Measurements from ENCODE around the gene SMCO4.

SMCO4 gene

DNA sequence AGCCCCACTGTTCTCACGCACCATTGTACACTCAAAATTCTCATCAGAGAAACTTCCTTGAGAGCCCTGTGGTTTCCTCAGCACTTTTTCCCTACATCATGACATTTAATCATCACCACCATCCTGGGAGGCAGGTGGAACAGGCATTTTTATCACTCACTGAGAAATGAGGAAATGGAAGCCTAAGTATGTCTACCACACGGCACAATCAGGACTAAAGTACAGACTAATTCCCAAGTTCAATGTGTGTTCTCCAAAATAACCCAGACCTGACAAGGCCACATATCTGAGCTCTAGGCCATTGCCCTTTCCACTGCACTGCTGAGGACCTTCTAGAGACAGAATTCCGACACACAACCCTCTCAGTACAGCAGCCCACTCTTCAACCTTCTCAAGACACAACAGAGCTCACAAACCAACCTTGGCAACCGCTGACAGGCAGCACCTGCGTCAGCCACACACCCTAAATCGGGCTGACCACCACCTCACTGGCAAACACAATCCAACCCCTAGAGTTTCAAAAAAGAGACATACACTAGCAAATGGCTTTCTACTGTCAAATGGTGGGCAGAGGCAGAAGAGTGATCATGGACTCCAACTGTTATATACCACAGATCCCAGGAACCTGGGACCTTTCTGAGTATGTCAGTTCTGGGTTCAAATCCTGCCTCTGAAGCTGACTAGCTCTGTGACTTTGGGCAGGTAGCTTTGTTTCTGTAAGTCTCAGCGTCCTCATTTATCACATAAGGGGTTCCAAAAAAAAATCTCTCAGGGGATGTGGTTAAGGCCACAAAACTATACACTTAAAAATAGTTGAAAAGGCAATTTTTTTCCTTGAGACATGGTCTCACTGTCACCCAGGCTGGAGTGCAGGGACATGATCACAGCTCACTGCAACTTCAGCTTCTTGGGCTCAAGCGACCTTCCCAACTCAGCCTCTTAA is 16.3 kb downstream of the SMCO4 start:
- DNase-seq = no peak

DNA sequence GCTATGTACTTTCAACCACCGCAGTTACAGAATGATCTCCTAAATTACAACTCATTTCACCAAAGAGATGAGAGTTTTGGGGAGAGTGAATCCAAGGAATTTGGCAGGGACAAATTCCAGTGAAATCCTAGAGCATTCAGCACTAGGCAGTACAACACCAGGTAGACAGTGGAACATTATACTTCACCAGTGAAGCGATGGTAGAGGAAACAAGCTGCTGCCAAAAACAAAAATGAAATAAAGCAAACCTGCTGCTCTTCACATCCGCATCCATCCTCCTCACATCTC is 16.9 kb downstream of the SMCO4 start:
- DNase-seq = no peak

DNA sequence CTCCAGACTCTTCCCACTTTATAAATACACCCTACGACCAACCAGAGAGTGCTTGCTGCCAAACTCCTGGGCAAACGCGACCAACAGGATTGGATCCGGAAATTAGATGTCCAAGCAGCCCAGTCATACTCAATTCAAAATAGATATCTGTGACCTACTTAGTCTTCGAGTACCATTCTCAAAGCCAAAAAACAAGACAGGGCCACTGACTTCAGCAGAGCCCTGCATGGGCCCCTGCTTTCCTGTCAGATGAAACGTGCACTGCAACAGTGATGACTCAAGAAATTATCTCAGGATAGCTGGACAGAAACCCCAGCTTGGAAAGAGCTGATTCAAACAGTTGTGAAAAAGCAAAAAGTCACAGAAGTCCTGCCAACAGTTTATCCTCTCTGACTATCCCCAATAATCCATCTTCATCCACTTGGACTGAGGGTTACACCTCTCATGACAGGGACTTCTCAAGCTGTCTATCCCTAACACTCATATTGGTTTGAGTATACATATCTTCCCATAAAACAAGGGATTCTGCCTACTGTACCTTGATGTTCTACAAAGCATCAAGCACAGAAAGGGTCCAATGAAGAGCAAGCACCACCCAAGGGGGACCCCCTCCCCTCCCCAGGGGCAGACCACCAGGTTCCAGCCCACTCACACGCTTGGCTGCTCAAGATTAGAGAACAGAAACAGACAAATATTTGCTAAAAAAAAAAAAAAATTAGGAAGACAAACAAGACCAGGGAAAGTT is 17.4 kb downstream of the SMCO4 start:
- DNase-seq = no peak

GRCh38 chr11:93524858-93525257 is 18.3 kb downstream of the SMCO4 start:
- no peak for DNase-seq

- no peak for DNase-seq
Measured at GRCh38 chr11:93524173-93524536, 19.0 kb downstream of the SMCO4 start.

GRCh38 chr11:93520726-93521509 is 22.3 kb downstream of the SMCO4 start:
- DNase-seq = no peak

GRCh38 chr11:93519179-93519578 is 24.0 kb downstream of the SMCO4 start:
- DNase-seq = no peak

DNA sequence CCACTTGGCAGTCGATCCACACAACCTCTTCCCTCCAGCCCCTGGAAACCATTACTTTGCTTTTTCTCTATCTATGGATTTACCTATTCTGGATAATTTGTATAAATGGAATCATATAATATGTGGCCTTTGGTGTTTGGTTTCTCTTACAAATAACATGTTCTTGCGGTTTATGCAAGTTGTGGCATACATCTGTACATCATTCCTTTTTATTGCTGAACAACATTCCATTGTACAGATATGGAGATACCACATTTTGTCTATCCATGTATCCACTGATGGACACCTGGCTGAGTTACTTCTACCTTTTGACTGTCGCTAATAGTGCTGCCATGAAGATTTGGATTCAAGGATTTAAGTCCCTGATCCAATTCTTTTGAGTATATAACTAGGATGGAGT is 25.1 kb downstream of the SMCO4 start:
- no peak for DNase-seq

DNA sequence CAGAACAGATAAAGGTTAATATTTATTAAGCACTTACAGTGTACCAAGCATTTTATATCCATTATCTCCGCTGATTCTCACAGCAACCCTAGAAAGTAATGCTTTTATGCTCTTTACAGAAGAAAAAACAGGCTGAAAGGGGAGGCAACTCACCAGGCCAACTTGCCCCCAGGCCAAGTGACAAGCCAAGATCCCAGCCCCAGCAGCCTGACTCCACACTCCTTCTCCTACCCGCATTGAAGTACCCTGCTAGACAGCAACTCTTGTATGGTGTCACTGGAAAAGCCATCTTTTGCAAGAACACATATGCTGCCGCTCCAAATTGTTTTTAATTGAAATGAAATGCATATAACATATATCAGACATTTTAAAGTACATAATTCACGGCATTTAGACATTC is 25.6 kb downstream of the SMCO4 start:
- no peak for DNase-seq

DNA sequence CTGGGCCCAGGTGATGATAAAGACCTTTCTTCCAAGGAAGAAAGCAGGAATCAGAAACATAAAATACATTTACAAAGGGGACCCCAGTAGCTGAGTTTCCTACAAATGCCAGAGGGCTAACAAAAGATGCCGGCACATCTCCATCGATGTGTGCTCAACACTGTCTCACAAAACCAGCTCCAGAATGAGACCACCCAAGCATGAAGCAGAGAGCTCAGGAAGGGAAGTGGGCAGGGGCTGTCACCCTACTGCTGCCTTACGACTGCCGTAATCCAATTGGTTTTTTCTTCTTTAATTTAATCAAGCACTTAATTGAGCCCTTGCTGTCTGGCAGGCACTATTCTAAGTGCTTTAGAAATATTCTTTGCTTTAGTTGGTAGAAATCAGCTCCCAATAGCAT is 26.1 kb downstream of the SMCO4 start:
- DNase-seq = no peak

DNA sequence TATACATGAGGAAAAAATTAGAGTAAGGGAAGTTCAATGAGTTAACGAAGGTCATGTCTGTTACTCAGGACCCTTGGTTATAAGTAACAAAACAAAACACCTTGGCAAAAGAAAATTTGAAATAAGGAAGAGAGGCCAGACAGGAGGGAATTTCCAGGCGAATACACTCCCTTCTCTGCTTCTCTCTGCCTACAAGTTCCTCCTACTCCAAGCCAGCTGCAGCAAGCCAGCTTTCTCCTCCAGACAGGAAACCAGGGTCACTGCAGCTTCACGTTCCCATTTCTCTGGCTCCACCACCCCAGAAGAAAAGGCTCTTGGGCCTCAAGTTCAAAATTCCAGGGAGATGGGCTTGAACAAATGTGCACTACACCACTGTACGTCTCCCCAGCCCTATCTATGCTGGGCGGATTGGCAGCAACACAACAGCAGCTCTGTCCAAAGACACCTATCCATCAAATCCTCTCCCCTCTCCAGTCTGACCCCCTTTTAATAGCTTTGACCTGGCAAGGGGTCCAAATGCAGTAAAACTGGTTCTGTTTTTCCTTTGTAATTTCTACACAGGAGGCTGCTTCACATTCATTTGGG is 27.7 kb downstream of the SMCO4 start:
- DNase-seq = no peak

DNA sequence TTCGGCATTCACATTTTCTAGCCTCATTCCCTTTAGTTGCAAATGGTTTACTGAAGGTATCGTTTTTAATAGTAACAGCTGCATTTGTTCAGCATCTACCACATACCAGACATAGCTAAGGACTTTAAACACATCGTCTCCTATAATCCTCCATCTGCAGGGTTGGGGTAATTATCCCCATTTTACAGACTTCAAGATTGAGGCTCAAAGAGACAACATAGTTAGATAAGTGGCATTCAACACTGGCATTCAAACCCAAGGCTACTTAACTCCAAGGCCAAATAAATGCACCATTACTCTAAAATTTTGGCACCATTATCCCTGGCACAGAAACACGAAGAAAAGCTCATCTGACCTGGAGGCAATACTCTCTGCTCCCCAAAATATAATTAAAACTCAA is 28.5 kb downstream of the SMCO4 start:
- no peak for DNase-seq

GRCh38 chr11:93513772-93514171 is 29.4 kb downstream of the SMCO4 start:
- DNase-seq = no peak

GRCh38 chr11:93512949-93513667 is 30.1 kb downstream of the SMCO4 start:
- DNase-seq = no peak

- no peak for DNase-seq
Measured at GRCh38 chr11:93512073-93512475, 31.1 kb downstream of the SMCO4 start.

GRCh38 chr11:93510196-93510873 is 32.9 kb downstream of the SMCO4 start:
- no peak for DNase-seq

- DNase-seq = no peak
Measured at GRCh38 chr11:93507517-93507916, 35.7 kb downstream of the SMCO4 start.

DNA sequence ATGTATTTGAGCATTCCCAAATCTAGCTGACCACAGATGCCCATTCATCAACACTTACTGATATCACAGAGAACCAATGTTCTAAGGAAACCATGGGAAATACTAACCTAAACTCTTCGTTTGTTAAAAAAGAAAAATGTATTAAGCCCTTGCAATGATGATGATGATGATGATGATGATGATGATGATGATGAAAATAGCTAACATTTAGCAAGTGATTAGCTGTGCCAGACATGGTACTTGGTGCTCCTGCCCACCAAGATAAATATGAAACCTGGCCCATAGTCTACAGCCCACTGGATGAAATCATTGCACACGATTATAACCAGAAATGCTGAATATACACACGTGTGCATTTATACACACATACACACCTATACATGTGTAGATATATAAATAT is 37.5 kb downstream of the SMCO4 start:
- no peak for DNase-seq

DNA sequence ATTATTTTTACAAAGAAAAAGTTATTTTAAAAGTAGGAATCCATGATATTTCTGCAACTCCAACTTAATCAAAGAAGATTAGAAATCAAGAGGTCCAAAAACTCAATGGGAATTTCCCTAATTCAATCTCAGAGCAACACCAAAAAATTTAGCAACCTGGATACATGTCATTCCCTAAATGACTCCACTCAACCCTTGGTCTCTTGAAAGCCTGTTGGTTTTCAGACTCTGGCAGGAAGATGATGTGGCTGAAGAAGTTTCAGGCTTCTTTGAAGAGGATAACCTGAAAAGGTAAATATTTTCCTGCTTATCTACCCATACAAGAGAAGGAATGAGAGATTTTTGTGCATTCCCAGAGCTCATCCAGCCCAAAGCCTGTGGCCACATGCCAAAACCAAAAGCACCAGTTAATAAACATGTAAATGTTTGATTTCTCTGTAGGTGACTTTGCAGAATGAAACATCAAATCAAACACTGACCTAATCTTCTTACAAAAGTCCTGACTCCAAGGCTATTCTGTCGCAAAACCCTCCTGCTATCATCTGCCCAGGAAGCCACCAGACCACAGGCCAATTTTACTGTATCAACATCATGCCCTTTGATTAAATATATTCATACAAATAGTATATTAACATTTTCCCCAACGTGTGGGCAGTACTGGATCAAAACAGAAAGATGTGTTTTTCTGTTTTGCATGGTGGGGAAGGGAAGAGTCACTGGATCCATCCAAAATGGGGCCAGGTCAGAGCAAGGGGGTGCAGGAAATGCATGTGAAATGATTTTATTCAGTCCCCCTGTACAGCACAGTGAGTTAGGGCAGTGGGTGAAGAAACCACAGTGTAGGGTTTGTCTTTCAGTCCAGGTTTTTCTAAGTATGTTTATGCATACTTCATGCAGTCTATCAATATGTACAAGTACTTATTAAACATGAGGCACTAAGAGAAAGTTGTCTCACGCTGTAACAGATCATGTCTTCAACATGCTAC is 38.8 kb downstream of the SMCO4 start:
- DNase-seq = no peak

DNA sequence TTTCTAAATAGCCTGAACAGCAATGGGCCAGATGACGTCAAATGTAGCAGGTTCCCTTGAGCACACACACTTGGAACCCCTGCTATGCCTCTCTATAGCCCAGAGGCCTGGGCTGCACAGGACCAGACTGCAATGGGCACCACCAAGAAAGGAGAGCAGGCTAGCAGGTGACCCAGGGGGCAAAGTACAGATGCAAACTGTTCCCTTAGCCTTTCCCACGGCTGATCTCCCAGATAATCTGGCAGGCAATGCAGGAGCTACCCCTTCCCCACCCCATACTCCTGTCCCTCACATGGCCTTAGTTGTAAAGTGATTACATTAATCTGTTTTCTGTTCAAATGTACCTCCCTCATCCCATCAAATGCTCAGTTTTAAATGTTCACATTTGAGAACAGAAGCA is 41.3 kb downstream of the SMCO4 start:
- no peak for DNase-seq

GRCh38 chr11:93500759-93501158 is 42.4 kb downstream of the SMCO4 start:
- no peak for DNase-seq
